Body of pancreas (tissue), 4 donors: ENCODE data around the gene TBXT. TPM values are rescaled to one million over a fixed set of nuclear protein-coding genes. Genes with fewer than 3 reads are reported as not detected.

ENCODE experiments used
- ATAC-seq: fragments of 150-250 bp; one replicate; pipeline ENCODE4 v1.9.1; 2016
- DNase-seq, 4 donors: peaks; one replicate each; pipeline ENCODE4 v3.0.0-alpha.2; 2019
- H3K27ac ChIP-seq, 4 donors: fragments of 200-600 bp; sonication (generic); 1 replicate in 3 of 4; 2 replicates in 1 of 4; pipeline versions ENCODE4 v1.5.1 to v1.6.1; 2016 to 2019; ENCODE audit warnings: mild to moderate bottlenecking in 1 of 4, mixed read lengths in 1 of 4, moderate library complexity in 1 of 4
- H3K27me3 ChIP-seq, 2 donors: fragments of 200-600 bp; sonication (generic); one replicate each; pipeline ENCODE4 v1.6.0; 2016; ENCODE audit warnings: mild to moderate bottlenecking in 1 of 2
- H3K36me3 ChIP-seq, 2 donors: fragments of 200-600 bp; sonication (generic); replicated peaks in 1 of 2; 2 replicates each; pipeline ENCODE4 v1.5.1; 2016; ENCODE audit warnings: low read depth in 2 of 2; ENCODE audit not compliant: insufficient read depth in 1 of 2
- H3K4me1 ChIP-seq: fragments of 200-600 bp; sonication (generic); one replicate; pipeline ENCODE4 v1.6.0; 2016
- H3K4me3 ChIP-seq, 2 donors: fragments of 200-600 bp; sonication (generic); 1 replicate in 1 of 2; 2 replicates in 1 of 2; pipeline ENCODE4 v1.5.1; 2016 to 2019
- H3K9me3 ChIP-seq, 3 donors: fragments of 200-600 bp; sonication (generic); 1 replicate in 2 of 3; 2 replicates in 1 of 3; pipeline ENCODE4 v1.5.1; 2016
- POLR2A ChIP-seq, 3 donors: fragments of 450-650 bp; IDR thresholded peaks; one replicate each; pipeline ENCODE4 v1.6.1; 2016; ENCODE audit warnings: antibody characterized with exemption in 3 of 3, mild to moderate bottlenecking in 2 of 3
- WGBS, 2 donors: methylation state at CpG; one replicate each; pipeline ENCODE4 v1.1.5; 2017; 5-methylcytosine and 5-hydroxymethylcytosine counted together
- intact Hi-C: fragments of 100-400 bp; cut with DNase I; formaldehyde crosslinking; loops from one replicate; pipeline ENCODE4 v1.15.1; 2023
- total RNA-seq, 2 donors: library from RNA; depleted of rRNA; stranded (reverse); fragments of >200 nt; gene quantifications; one replicate each; pipeline ENCODE4 v1.1.0, GENCODE V29; 2016
- TF ChIP-seq, protein P1 (sequence below), 7 experiments: fragments of 450-650 bp in 4 of 7; fragments of 200-600 bp in 3 of 7; sonication (generic) in 3 of 7; IDR thresholded peaks; one replicate each; pipeline ENCODE4 v1.5.1; 2016 to 2019; ENCODE audit warnings: antibody characterized with exemption in 7 of 7

The TBXT gene, protein sequence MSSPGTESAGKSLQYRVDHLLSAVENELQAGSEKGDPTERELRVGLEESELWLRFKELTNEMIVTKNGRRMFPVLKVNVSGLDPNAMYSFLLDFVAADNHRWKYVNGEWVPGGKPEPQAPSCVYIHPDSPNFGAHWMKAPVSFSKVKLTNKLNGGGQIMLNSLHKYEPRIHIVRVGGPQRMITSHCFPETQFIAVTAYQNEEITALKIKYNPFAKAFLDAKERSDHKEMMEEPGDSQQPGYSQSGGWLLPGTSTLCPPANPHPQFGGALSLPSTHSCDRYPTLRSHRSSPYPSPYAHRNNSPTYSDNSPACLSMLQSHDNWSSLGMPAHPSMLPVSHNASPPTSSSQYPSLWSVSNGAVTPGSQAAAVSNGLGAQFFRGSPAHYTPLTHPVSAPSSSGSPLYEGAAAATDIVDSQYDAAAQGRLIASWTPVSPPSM
- total RNA-seq: not detected

DNA sequence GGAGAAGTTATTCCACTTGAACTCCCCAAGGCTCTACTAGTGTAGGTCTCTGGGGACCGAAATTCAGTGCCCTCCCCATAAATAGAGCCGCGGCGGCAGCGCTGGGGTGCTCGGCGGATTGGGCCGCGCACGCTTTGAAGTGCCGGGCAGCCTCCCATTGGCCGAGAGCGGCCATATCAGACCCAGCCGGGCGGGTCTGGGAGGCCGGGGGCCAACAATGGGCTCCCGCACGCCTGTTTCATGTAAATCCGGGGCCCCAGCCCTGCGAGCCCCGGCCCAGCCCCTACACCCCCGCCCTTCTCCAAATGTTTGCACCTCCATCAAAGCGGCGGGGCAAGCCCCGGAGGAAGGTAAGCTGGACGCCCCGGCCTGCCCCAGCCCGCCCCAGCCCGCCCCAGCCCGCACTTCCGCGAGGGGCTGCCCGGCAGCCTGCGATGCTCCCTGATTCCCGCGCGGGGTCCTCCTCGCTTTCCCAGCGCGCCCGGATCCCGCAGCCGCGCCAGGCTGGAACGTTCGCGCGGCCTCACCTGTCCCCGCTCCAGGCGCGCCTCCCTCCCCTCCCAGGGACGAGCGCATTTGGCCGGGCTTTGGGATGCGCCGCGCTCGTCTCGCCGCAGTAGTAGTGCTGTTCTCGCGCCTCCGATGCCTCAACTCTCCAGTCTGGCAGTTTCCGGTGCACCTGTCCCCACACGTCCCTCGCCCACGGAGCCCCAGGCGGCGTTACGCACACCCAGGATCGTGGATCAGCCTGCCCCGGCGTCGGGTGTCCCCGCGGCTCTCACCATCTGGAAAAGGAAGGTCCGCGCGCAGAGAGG, at the start of gene TBXT:
TSS of gene TBXT (minus strand) at position 51 of the 815 bp plus-strand sequence. CDS start 260 bp downstream, outside the sequence.
- DNase-seq (no peak), ATAC-seq (no peak)
- Histone ChIP-seq H3K27me3 (peaks cover 0 to 6% of the 10 kb centered on the region in 2 donors), H3K27ac (no peak within 1 kb of the TSS), H3K4me1 (peaks cover 35% of the 10 kb centered on the region), H3K36me3 (no peaks in the 10 kb centered on the region), H3K9me3 (no peaks in the 10 kb centered on the region), H3K4me3 (peak within 1 kb of the TSS in 1 of 2 donors; percentile 12)
- WGBS, 2 donors: 0 to 1% methylated on average over 26 to 66 of the region's 79 CpGs
- intact Hi-C loops: no loop called here
- TF ChIP-seq POLR2A (IDR thresholded peaks at IDR 0.05): no peak
- TF ChIP-seq, protein P1, sequence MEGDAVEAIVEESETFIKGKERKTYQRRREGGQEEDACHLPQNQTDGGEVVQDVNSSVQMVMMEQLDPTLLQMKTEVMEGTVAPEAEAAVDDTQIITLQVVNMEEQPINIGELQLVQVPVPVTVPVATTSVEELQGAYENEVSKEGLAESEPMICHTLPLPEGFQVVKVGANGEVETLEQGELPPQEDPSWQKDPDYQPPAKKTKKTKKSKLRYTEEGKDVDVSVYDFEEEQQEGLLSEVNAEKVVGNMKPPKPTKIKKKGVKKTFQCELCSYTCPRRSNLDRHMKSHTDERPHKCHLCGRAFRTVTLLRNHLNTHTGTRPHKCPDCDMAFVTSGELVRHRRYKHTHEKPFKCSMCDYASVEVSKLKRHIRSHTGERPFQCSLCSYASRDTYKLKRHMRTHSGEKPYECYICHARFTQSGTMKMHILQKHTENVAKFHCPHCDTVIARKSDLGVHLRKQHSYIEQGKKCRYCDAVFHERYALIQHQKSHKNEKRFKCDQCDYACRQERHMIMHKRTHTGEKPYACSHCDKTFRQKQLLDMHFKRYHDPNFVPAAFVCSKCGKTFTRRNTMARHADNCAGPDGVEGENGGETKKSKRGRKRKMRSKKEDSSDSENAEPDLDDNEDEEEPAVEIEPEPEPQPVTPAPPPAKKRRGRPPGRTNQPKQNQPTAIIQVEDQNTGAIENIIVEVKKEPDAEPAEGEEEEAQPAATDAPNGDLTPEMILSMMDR (IDR thresholded peaks at IDR 0.05): no peak

DNA sequence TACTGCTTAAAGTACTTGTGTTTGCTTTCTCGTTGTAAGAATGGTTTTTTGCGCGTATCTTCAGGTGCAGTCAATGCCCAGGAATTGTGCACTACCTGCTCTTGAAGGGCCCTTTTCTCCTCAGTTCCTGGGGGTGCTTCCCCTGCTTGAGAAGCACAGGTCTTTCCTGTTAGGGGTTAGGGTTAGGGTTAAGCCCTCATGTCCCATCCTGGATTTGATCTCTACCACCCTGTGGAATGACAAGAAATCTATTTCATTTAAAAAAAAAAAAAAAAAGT, 39.6 kb upstream of the TBXT start:
- Histone ChIP-seq H3K4me1 (no peaks in the 10 kb centered on the region), H3K9me3 (no peaks in the 10 kb centered on the region), H3K27ac (no peak overlapping the region), H3K4me3 (no peak overlapping the region), H3K36me3 (no peaks in the 10 kb centered on the region), H3K27me3 (no peaks in the 10 kb centered on the region)
- intact Hi-C loops: no loop called here
- DNase-seq: no peak
- no peak for TF ChIP-seq POLR2A (IDR thresholded peaks at IDR 0.05)
- WGBS, 2 donors: 88% methylated on average over 3 of the region's 3 CpGs
- no peak for ATAC-seq

DNA sequence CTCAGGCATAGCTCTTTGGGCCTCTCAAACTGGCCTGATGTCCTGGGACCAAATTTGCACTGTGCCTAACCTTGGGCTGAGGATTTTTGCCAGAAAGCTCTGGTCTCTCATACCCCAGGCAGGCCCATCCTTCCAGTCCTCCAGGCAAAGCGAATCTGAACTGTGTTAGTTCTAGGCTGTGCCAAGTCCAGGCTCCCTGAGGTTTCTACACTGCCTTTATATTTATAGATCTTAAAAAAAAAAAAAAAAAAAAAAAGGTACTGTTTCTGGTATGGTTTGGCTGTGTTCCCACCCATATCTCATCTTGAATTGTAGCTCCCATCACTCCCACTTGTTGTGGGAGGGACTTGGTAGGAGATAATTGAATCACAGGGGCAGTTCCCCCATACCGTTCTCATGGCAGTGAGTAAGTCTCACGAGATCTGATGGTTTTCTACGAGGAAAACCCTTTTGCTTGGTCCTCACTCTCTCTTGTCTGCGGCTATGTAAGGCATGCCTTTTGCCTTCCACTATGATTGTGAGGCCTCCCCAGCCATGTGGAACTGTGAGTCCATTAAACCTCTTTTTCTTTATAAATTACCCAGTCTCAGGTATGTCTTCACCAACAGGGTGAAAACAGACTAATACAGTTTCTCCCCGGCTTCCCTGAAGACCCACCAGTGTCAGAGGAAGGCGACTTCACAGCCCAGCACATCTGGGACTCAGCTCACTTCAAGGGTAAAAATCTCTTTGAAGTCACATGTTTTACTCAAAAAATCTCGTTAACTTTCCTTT, 39.0 kb upstream of the TBXT start:
- H3K27ac ChIP-seq: no peak overlapping the region
- H3K4me3 ChIP-seq: no peak overlapping the region
- no peaks in the 10 kb centered on the region for H3K4me1 ChIP-seq
- WGBS, 2 donors: 78 to 80% methylated on average over 8 of the region's 8 CpGs
- intact Hi-C loops: no loop called here
- TF ChIP-seq, protein P1 (IDR thresholded peaks at IDR 0.05): no peak
- no peak for TF ChIP-seq POLR2A (IDR thresholded peaks at IDR 0.05)
- DNase-seq: no peak
- H3K27me3 ChIP-seq: no peaks in the 10 kb centered on the region
- no peaks in the 10 kb centered on the region for H3K36me3 ChIP-seq
- no peak for ATAC-seq
- no peaks in the 10 kb centered on the region for H3K9me3 ChIP-seq

DNA sequence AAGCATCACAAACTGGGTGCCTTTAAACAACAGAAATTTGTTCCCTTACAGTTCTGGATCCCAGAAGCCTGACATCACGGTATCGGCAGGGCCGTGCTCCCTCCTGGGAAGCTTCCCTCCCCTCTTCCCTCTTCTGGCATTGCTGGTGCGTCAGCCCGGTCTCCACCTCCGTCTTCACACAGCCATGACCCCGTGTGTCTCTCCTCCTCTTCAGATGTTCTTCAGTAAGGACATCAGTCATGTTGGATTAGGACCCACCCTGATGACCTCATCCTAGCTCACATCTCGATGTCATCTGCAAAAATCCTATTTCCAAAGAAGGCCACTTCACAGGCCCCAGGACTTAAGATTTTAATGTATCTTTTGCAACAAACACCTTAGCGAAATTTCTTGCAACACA, 38.4 kb upstream of the TBXT start:
- no peak overlapping the region for H3K27ac ChIP-seq
- intact Hi-C loops: no loop called here
- DNase-seq (no peak), ATAC-seq (no peak)
- H3K4me1 ChIP-seq: no peaks in the 10 kb centered on the region
- H3K27me3 ChIP-seq: no peaks in the 10 kb centered on the region
- 85 to 91% methylated on average over 9 of the region's 9 CpGs for WGBS, 2 donors
- H3K9me3 ChIP-seq: no peaks in the 10 kb centered on the region
- no peak overlapping the region for H3K4me3 ChIP-seq
- H3K36me3 ChIP-seq: no peaks in the 10 kb centered on the region
- TF ChIP-seq, protein P1 (IDR thresholded peaks at IDR 0.05): no peak
- no peak for TF ChIP-seq POLR2A (IDR thresholded peaks at IDR 0.05)
